H1 (cell line): ENCODE measurements around the gene ABCA6. TPM values are rescaled to one million over a fixed set of nuclear protein-coding genes. Genes with fewer than 3 reads are reported as not detected.

Source experiments
- CTCF ChIA-PET: fragments of 300-600 bp; sonication (Branson Sonifier 250); formaldehyde crosslinking; loops from one replicate; lab custom pipeline; 2021; ENCODE audit not compliant: partially characterized antibody; lab: Charles Lee
- POLR2A ChIA-PET: fragments of 300-600 bp; sonication (Branson Sonifier 250); formaldehyde crosslinking; loops from one replicate; lab custom pipeline; 2021; ENCODE audit warnings: inconsistent platforms; ENCODE audit not compliant: partially characterized antibody; lab: Charles Lee
- DNase-seq, 2 experiments: peaks; one replicate each; pipeline versions ENCODE4 v3.0.0 to v3.0.0-alpha.2; 2010 to 2022; ENCODE audit warnings: low spot score in 2 of 2, low read depth in 1 of 2, mixed read lengths in 1 of 2
- FAIRE-seq: peaks from 2 replicates; lab custom pipeline; 2011; peaks lifted over from hg19 to GRCh38; lab: Jason Lieb, UNC
- H2AFZ ChIP-seq: 2 replicates; pipeline ENCODE4 v1.8.1; 2012; ENCODE audit warnings: low read length, inconsistent platforms
- H2AK5ac ChIP-seq: 2 replicates; pipeline ENCODE4 v1.6.1; 2013; ENCODE audit warnings: low read depth, low read length
- H2BK120ac ChIP-seq: replicated peaks from 2 replicates; pipeline ENCODE3; 2013; ENCODE audit warnings: low read depth, low read length, inconsistent platforms
- H2BK12ac ChIP-seq: 2 replicates; pipeline ENCODE4 v1.6.1; 2013; ENCODE audit warnings: low read depth, low read length
- H2BK15ac ChIP-seq: 2 replicates; pipeline ENCODE4 v1.6.1; 2013; ENCODE audit warnings: low read length
- H2BK20ac ChIP-seq: 2 replicates; pipeline ENCODE4 v1.6.1; 2013; ENCODE audit warnings: low read length
- H2BK5ac ChIP-seq: 2 replicates; pipeline ENCODE4 v1.6.1; 2013; ENCODE audit warnings: low read depth, low read length
- H3K14ac ChIP-seq: 2 replicates; pipeline ENCODE4 v1.6.1; 2013; ENCODE audit warnings: inconsistent platforms; ENCODE audit not compliant: insufficient read length
- H3K18ac ChIP-seq: 2 replicates; pipeline ENCODE4 v1.6.1; 2013; ENCODE audit warnings: low read length; ENCODE audit errors: extremely low read depth
- H3K23ac ChIP-seq: 2 replicates; pipeline ENCODE4 v1.6.1; 2013; ENCODE audit warnings: inconsistent platforms; ENCODE audit not compliant: insufficient read length
- H3K23me2 ChIP-seq: 2 replicates; pipeline ENCODE4 v1.6.1; 2013; ENCODE audit warnings: low read depth, low read length
- H3K27ac ChIP-seq: 2 replicates; pipeline ENCODE4 v1.6.1; 2011; ENCODE audit warnings: low read depth, low read length, inconsistent platforms
- H3K27me3 ChIP-seq, 4 experiments: replicated peaks in 1 of 4; 1 replicate in 1 of 4; 2 replicates in 3 of 4; pipeline versions ENCODE4 v1.6.1 to v1.8.1; 2011 to 2013; ENCODE audit warnings: low read length in 3 of 4, mild to moderate bottlenecking in 3 of 4, inconsistent platforms in 2 of 4, mixed read lengths in 2 of 4, moderate library complexity in 1 of 4; ENCODE audit not compliant: control insufficient read depth in 3 of 4, insufficient read depth in 3 of 4; ENCODE audit errors: extremely low read depth in 1 of 4
- H3K36me3 ChIP-seq, 4 experiments: 2 replicates each; pipeline versions ENCODE4 v1.6.1 to v1.8.1; 2011 to 2013; ENCODE audit warnings: mild to moderate bottlenecking in 4 of 4, low read length in 3 of 4, moderate library complexity in 2 of 4, control low read depth in 1 of 4, inconsistent platforms in 1 of 4; ENCODE audit not compliant: insufficient read depth in 4 of 4, control insufficient read depth in 2 of 4
- H3K4ac ChIP-seq: replicated peaks from 2 replicates; pipeline ENCODE3; 2013; ENCODE audit warnings: low read length, low read depth, mixed read lengths, inconsistent platforms; ENCODE audit not compliant: insufficient read length
- H3K4me1 ChIP-seq, 4 experiments: replicated peaks in 1 of 4; 1 replicate in 1 of 4; 2 replicates in 3 of 4; pipeline versions ENCODE4 v1.6.1 to v1.8.1; 2011 to 2013; ENCODE audit warnings: low read length in 3 of 4, inconsistent platforms in 2 of 4, mixed read lengths in 1 of 4; ENCODE audit not compliant: insufficient read depth in 4 of 4, control insufficient read depth in 3 of 4
- H3K4me2 ChIP-seq, 2 experiments: 2 replicates each; pipeline versions ENCODE4 v1.6.1 to v1.8.1; 2011 to 2013; ENCODE audit warnings: low read depth in 2 of 2, low read length in 2 of 2, control low read depth in 1 of 2, inconsistent platforms in 1 of 2, mild to moderate bottlenecking in 1 of 2; ENCODE audit not compliant: insufficient read depth in 1 of 2
- H3K4me3 ChIP-seq, 4 experiments: fragments of 200-600, 300-600 bp in 1 of 4; sonication (generic), shearing (Covaris generic), sonication (Bioruptor Twin) in 1 of 4; 2 replicates each; pipeline versions ENCODE4 v1.5.1 to v1.8.1; 2011 to 2016; ENCODE audit warnings: low read length in 4 of 4, low read depth in 3 of 4, control low read depth in 2 of 4, inconsistent platforms in 2 of 4, mild to moderate bottlenecking in 2 of 4, mixed read lengths in 1 of 4, moderate library complexity in 1 of 4; ENCODE audit not compliant: insufficient read depth in 2 of 4; ENCODE audit errors: extremely low read depth in 1 of 4
- H3K56ac ChIP-seq: replicated peaks from 2 replicates; pipeline ENCODE3; 2013; ENCODE audit warnings: low read depth, mild to moderate bottlenecking, mixed read lengths, low read length, inconsistent platforms; ENCODE audit not compliant: insufficient read length
- H3K79me1 ChIP-seq: 2 replicates; pipeline ENCODE4 v1.6.1; 2013; ENCODE audit warnings: low read depth, low read length, control low read depth
- H3K79me2 ChIP-seq, 2 experiments: 2 replicates each; pipeline versions ENCODE4 v1.6.1 to v1.8.1; 2012 to 2013; ENCODE audit warnings: low read length in 2 of 2, mild to moderate bottlenecking in 2 of 2, inconsistent platforms in 1 of 2; ENCODE audit not compliant: insufficient read depth in 2 of 2, control insufficient read depth in 1 of 2
- H3K9ac ChIP-seq, 4 experiments: replicated peaks in 1 of 4; 1 replicate in 1 of 4; 2 replicates in 3 of 4; pipeline versions ENCODE4 v1.6.1 to v1.8.1; 2011 to 2013; ENCODE audit warnings: low read depth in 3 of 4, low read length in 3 of 4, control low read depth in 2 of 4, mild to moderate bottlenecking in 2 of 4, moderate library complexity in 2 of 4, inconsistent platforms in 1 of 4; ENCODE audit errors: extremely low read depth in 1 of 4
- H3K9me3 ChIP-seq, 2 experiments: 2 replicates each; pipeline versions ENCODE4 v1.6.1 to v1.8.1; 2012 to 2013; ENCODE audit warnings: mild to moderate bottlenecking in 2 of 2, moderate library complexity in 2 of 2, control low read depth in 1 of 2, inconsistent platforms in 1 of 2, low read depth in 1 of 2, low read length in 1 of 2, mixed read lengths in 1 of 2; ENCODE audit not compliant: insufficient read depth in 2 of 2
- H4K20me1 ChIP-seq, 2 experiments: replicated peaks in 1 of 2; 2 replicates each; pipeline versions ENCODE3 to v1.8.1; 2011 to 2013; ENCODE audit warnings: inconsistent platforms in 2 of 2, low read length in 2 of 2, mild to moderate bottlenecking in 1 of 2; ENCODE audit not compliant: insufficient read depth in 2 of 2, control insufficient read depth in 1 of 2
- H4K5ac ChIP-seq: 2 replicates; pipeline ENCODE4 v1.6.1; 2013; ENCODE audit warnings: low read length, low read depth, mixed read lengths, inconsistent platforms; ENCODE audit not compliant: insufficient read length
- H4K8ac ChIP-seq: 2 replicates; pipeline ENCODE4 v1.8.0; 2013; ENCODE audit warnings: mild to moderate bottlenecking, moderate library complexity, low read length, inconsistent platforms; ENCODE audit not compliant: insufficient read depth; ENCODE audit errors: extremely low read depth
- H4K91ac ChIP-seq: replicated peaks from 2 replicates; pipeline ENCODE3; 2013; ENCODE audit warnings: low read length, mixed read lengths, inconsistent platforms; ENCODE audit not compliant: insufficient read length
- ATF3 ChIP-seq: IDR thresholded peaks from 2 replicates; pipeline ENCODE4 v1.6.1; 2011; ENCODE audit warnings: low read depth, mild to moderate bottlenecking, low read length; ENCODE audit not compliant: insufficient read depth
- CBX8 ChIP-seq: fragments of 300-800, 300-1000 bp; sonication (generic); IDR thresholded peaks from 2 replicates; pipeline ENCODE4 v1.7.1; 2016; ENCODE audit warnings: low read depth, low read length, borderline replicate concordance
- CTBP2 ChIP-seq: IDR thresholded peaks from 2 replicates; pipeline ENCODE4 v1.7.0; 2011; ENCODE audit warnings: borderline replicate concordance, mild to moderate bottlenecking, moderate library complexity, mixed read lengths, low read length; ENCODE audit not compliant: insufficient read depth, insufficient read length
- EZH2 ChIP-seq: fragments of 200-600 bp; sonication (generic); IDR thresholded peaks from 2 replicates; pipeline ENCODE4 v1.7.1; 2012; ENCODE audit warnings: low read depth, mild to moderate bottlenecking, moderate library complexity, low read length, inconsistent platforms; ENCODE audit not compliant: severe bottlenecking
- GTF2F1 ChIP-seq: IDR thresholded peaks from 2 replicates; pipeline ENCODE4 v1.6.1; 2012; ENCODE audit warnings: low read depth, low read length, improper control_type of control experiment, borderline replicate concordance
- KDM1A ChIP-seq: fragments of 200-600, 300-600 bp; sonication (generic); IDR thresholded peaks from 2 replicates; pipeline ENCODE4 v1.7.1; 2016; ENCODE audit warnings: mild to moderate bottlenecking, low read length, borderline replicate concordance
- KDM4A ChIP-seq: IDR thresholded peaks from one replicate; pipeline ENCODE4 v1.7.1; 2012; ENCODE audit warnings: low read depth, mild to moderate bottlenecking, moderate library complexity, low read length, inconsistent platforms; ENCODE audit not compliant: severe bottlenecking
- KDM5A ChIP-seq: fragments of 200-600 bp; IDR thresholded peaks from 2 replicates; pipeline ENCODE4 v1.7.1; 2012; ENCODE audit warnings: mild to moderate bottlenecking, low read length, inconsistent platforms, mixed read lengths
- POLR2A ChIP-seq, 2 experiments: IDR thresholded peaks; 1 replicate in 1 of 2; 2 replicates in 1 of 2; pipeline ENCODE4 v1.6.1; 2011; ENCODE audit warnings: low read depth in 2 of 2, low read length in 2 of 2, mild to moderate bottlenecking in 2 of 2; ENCODE audit errors: control extremely low read depth in 1 of 2
- SIN3A ChIP-seq, 2 experiments: IDR thresholded peaks in 1 of 2; conservative IDR thresholded peaks in 1 of 2; 2 replicates each; pipeline ENCODE4 v1.6.1; 2011 to 2012; ENCODE audit warnings: low read length in 2 of 2, improper control_type of control experiment in 1 of 2, low read depth in 1 of 2, mild to moderate bottlenecking in 1 of 2
- TEAD4 ChIP-seq: IDR thresholded peaks from 2 replicates; pipeline ENCODE4 v1.6.1; 2012; ENCODE audit warnings: low read depth, low read length, inconsistent platforms, mixed read lengths
- WGBS, 2 experiments: shearing (Covaris generic) in 1 of 2; methylation state at CpG; one replicate each; pipeline versions ENCODE4 v1.1.6 to v1.1.7; 2013 to 2015; ENCODE audit warnings: low lambda C conversion rate in 2 of 2, mixed read lengths in 2 of 2, inconsistent platforms in 1 of 2, low coverage in 1 of 2, missing lambda C conversion rate in 1 of 2; ENCODE audit not compliant: insufficient replicate concordance in 2 of 2, insufficient coverage in 1 of 2, insufficient read length in 1 of 2; ENCODE audit errors: extremely low coverage in 1 of 2, missing lambda C conversion rate in 1 of 2; 5-methylcytosine and 5-hydroxymethylcytosine counted together
- polyA plus RNA-seq, 7 experiments: library from polyadenylated mRNA; depleted of rRNA in 3 of 7; stranded (reverse) in 5 of 7; unstranded in 2 of 7; fragments of >200 nt in 5 of 7; fragments of 200-250 nt in 2 of 7; gene quantifications; 1 replicate in 5 of 7; 2 replicates in 1 of 7; 4 replicates in 1 of 7; pipeline versions ENCODE4 v1.2.1 to v1.2.3, GENCODE V29; 2011 to 2013; ENCODE audit warnings: missing spikeins in 2 of 7, mixed read lengths in 2 of 7
- total RNA-seq: library from RNA; stranded (reverse); fragmentation: NEBNext Ultra II Directional; extraction: Animal tissue kit (Norgen Biotek cat#: 25700); gene quantifications from 2 replicates; pipeline ENCODE4 v1.2.1, GENCODE V29; 2021

ABCA6 gene
- total and polyA plus RNA-seq, 2 of the 8 experiments (the other 6 are each of a cell fraction or from before 2014, with no cell fraction given), result not detected

- Histone ChIP-seq H3K56ac (no peak overlapping the region), H4K91ac (no peak overlapping the region), H3K23me2 (no peaks in the 10 kb centered on the region), H3K9ac (no peak overlapping the region), H3K18ac (no peak overlapping the region), H3K4me2 (no peak overlapping the region), H3K79me1 (no peaks in the 10 kb centered on the region), H3K36me3 (no peaks in the 10 kb centered on the region), H2BK12ac (no peak overlapping the region), H2AFZ (peak overlapping the region; percentile 77; the same call in 1 of the 2 replicates), H3K4ac (no peak overlapping the region), H3K23ac (no peak overlapping the region), H3K27ac (no peak overlapping the region), H2BK15ac (no peak overlapping the region), H3K79me2 (no peaks in the 10 kb centered on the region), H3K27me3 (no peaks in the 10 kb centered on the region), H2AK5ac (no peak overlapping the region), H3K4me1 (peaks cover 0 to 5% (median 0%) of the 10 kb centered on the region in 4 experiments; a peak in 1 of 7 replicates), H2BK120ac (no peak overlapping the region), H4K20me1 (no peaks in the 10 kb centered on the region), H2BK5ac (no peak overlapping the region), H4K5ac (no peak overlapping the region), H4K8ac (no peak overlapping the region), H3K9me3 (no peaks in the 10 kb centered on the region), H2BK20ac (no peak overlapping the region), H3K14ac (no peak overlapping the region), H3K4me3 (no peak overlapping the region)
- FAIRE-seq (no peak), DNase-seq (no peak)
- no peak for TF ChIP-seq EZH2
- TF ChIP-seq GTF2F1, result no peak
- TF ChIP-seq SIN3A (conservative IDR thresholded peaks at IDR 0.05 in 1 of 2, IDR thresholded peaks at IDR 0.05 in 1 of 2; ENCODE audit: low read depth in 1 of 2, low read length in 2 of 2), result no peak
- TF ChIP-seq KDM1A, result no peak
- no peak for TF ChIP-seq KDM4A
- TF ChIP-seq CBX8, result no peak
- no peak for TF ChIP-seq TEAD4
- TF ChIP-seq ATF3, result no peak
- no peak for TF ChIP-seq KDM5A
- no peak for TF ChIP-seq CTBP2
- TF ChIP-seq POLR2A (IDR thresholded peaks at IDR 0.05; ENCODE audit: control extremely low read depth in 1 of 2, low read depth in 2 of 2, low read length in 2 of 2), result no peak
- ChIA-PET CTCF (no interaction called here), POLR2A (no interaction called here)
- 79% methylated on average over 2 of the region's 2 CpGs; no CpG with 5 or more reads in 1 of the 2 experiments for WGBS, 2 experiments
These were observed 5.8 kb upstream of the ABCA6 start for GRCh38 chr17:69147460-69147859.
